LoVo (cell line): Measurements from ENCODE around the gene GNG13.
"Not testable (repeated sequence)": the region's sequence is repeated elsewhere in the genome, so short reads cannot be mapped to it uniquely, and the experiment has no call there.

Experiments used
- DNase-seq: peaks from one replicate; pipeline ENCODE4 v3.0.0-alpha.2; 2016; ENCODE audit warnings: low spot score

GNG13 gene

DNA sequence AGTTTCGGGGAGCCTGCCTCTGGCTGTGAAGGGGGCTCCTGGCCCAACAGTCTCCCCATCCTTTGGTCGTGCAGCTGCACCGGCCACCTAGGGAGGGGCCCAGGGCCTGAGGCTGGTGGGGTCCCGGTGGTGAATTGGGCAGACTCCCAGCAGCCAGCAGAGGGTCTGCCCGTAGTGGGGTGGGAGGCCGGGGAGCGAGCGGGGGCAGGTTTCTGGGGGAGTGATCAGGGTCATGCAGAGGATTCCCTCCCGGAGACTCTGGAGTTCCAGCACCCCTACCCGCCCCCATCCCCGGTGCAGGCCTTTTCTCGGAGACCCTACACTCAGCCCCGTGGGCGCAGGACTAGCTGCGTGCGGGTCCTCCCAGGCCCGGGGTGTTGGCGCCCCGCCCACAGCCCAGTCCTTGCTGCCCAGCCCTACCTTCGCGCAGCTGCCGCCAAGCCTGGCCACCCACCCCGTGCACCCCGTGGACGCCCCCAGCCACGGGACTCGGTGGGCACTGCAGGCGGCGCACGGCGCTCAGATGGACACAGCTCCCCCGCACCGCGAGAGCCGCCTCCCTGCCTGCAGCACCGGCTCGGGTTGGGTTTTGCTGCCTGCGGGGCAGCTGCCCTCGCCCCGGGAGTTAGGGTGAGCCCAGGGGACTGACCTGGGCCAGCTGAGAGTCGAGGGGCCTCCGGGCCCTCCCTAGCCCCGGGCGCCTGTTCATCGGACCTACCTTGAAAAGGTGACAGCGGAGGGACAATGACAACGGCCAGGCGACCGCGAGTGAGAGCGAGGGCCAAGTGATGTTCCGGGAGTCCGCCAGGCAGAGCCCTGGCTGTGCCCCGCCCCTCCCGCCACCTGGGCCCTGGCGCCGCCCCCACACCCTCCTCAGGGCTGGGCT is at the start of gene GNG13:
GNG13 (minus strand) TSS at position 787 of the 886 bp plus-strand sequence. CDS start 1,657 bp downstream, outside the sequence.
- no peak for DNase-seq

GRCh38 chr16:848510-849253 is 48.1 kb upstream of the GNG13 start:
- DNase-seq, result no peak

DNA sequence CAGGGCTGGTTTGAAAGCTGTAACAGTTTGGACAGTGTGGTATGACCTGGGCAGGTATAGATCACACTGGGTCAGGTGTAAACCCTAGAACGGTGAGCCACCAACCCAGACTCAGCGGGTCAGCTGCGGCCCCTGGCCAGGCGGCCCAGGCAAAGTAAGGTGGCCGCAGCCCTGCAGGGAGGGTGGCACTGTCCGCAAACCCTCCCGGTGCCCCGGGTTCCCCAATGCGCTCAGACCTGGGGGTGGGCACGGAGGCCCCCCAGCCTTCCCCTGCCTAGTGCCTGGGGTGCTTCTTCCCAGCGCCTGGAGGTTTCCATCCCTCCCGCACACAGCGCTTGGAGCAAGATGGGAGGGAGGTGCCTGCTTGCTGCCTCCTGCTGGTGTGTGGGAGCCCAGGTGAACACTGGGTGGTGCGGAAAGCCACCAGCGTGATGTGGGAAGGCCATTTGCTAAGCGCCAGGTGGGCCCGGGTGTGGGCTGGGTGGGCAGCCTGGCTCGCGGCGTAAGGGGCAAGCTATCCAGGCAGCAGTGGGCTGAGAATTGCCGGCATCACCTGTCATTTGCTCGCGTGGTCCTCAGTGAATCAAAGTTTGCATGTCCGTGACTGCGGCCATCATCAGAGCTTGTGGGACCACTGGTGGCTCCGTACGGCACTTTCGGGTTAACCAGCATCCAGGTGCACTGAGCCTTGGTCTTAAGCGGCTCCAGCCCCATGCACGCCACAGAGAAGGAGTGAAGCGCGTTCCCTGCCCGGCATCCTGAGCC is 47.3 kb upstream of the GNG13 start:
- DNase-seq, result no peak

DNA sequence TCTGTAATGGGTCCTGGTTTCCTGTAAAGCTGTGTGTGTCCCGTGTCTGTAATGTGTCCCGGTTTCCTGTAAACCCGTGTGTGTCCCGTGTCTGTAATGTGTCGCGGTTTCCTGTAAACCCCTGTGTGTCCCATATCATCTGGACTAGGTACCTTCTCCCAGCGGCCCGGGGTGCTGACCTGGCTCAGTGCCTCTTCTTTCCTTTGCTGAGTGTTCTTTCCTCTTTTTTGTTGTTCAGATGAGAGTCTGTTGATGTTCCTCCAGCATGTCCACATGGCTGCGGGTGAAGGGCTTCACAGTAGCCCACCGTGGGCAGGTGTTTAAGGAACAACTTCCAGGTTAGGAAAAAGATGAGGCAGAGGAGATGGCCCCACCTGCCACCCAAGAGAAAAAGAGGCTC is 46.6 kb upstream of the GNG13 start:
- no peak for DNase-seq

- DNase-seq, result no peak
Measured at GRCh38 chr16:845351-845745, 44.8 kb upstream of the GNG13 start.

- no peak for DNase-seq
Measured at GRCh38 chr16:844638-845350, 44.3 kb upstream of the GNG13 start.

DNA sequence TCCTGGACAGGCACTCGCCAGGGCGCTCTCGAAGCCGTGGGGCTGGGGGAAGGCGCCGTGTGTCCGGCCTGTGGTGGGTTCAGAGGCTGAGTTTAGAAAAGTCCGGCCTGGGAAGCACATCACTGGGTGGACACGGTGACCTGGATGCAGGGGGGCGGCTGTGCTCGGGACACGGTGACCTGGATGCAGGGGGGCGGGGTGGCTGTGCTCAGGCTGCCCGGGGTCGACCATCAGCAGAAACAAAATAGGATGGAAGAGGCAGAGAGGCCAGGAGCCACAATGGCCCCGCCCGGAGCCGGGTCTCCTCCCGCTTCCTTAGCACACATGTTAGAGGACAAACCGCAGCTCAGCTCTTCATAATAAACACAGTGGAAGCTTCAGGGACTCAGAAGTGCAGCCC is 43.2 kb upstream of the GNG13 start:
- no peak for DNase-seq

- no peak for DNase-seq
Measured at GRCh38 chr16:842711-843560, 42.4 kb upstream of the GNG13 start.

- DNase-seq, result no peak
Measured at GRCh38 chr16:842061-842476, 41.5 kb upstream of the GNG13 start.

GRCh38 chr16:841455-842060 is 41.0 kb upstream of the GNG13 start:
- DNase-seq, result no peak

- no peak for DNase-seq
Measured at GRCh38 chr16:840561-841454, 40.3 kb upstream of the GNG13 start.

- DNase-seq, result no peak
Measured at GRCh38 chr16:839643-840408, 39.3 kb upstream of the GNG13 start.

- no peak for DNase-seq
Measured at GRCh38 chr16:838741-839140, 38.2 kb upstream of the GNG13 start.

DNA sequence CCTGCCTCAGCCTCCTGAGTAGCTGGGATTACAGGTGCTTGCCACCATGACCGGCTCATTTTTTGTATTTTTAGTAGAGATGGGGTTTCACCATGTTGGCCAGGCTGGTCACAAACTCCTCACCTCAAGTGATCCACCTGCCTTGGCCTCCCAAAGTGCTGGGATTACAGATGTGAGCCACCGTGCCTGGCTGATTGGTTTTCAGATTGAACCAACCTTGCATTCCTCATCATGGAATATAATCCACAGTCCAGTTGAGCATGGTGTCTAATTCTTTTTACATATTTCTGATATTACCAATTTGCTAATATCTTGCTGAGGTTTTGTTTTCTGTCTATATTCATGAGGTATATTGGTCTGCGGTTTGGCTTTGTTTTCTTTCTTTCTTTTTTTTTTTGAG is 36.3 kb upstream of the GNG13 start:
- DNase-seq, result not testable (repeated sequence)

DNA sequence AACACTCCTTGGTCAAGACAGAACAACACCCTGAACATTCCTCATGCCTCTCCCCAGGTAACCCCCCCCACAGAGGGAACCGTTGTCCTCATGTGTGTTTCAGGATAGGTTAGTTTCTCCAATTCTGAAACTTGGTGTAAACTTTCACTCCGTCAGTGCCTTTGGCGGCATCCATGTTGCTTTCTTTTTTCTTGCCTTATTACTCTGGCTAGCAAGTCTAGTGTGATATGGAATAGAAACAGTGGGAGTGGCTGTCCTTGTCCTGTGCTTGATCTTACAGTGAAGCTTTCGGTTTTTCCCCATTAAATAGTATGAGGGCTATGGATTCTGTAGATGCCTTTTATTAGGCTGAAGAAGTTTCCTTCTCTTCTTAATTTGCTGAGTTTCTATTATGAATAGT is 35.7 kb upstream of the GNG13 start:
- no peak for DNase-seq

DNA sequence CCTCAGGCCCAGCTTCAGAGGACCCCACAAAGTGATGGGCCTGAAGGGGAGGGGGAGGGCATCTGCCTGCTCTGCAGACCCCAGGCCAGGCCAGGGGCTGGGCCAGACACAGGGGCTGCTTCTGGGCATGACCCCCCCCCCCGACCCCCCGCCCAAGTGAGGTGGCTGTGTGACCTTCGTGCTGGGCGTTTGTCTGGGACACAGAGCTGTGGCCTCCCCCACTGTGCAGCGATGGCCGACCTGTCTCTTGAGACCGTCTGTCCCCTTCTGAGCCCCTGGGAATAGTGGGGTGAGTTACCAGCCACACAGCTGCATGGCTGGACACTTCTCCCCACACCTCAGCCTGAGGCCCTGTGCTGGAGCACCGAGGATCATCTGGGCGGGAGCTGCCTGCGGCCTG is 34.8 kb upstream of the GNG13 start:
- DNase-seq, result no peak

DNA sequence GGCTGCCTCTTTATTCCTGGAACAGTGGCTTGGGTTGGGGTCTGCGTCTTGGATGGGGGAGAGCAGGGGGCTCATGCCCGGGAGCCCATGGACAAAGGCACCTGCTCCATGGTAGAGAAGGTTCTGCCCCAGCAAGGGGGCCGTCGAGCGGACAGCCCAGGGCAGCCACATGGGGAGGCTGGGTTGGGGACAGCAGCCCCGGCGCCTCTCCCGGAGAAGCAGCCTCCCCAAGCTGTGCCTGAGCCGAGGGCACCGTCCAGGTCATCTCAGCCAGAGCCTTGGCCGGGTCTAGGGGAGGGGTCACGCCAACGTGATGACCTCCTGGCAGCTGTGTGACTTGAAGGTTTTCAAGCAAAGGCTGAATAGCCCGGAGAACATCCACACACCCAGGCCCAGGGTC is 32.9 kb upstream of the GNG13 start:
- DNase-seq, result no peak

GRCh38 chr16:832652-833336 is 32.3 kb upstream of the GNG13 start:
- DNase-seq, result peak; percentile 14
